GM12878 (cell line): ENCODE measurements around the gene PRKG1. TPM values are rescaled to one million over a fixed set of nuclear protein-coding genes. Genes with fewer than 3 reads are reported as not detected.
A peak's percentile ranks its signal among the peaks of the same experiment; 100 is the strongest.

Experiments used
- ATAC-seq: fragments of 200-7000 bp; cut with Tn5 transposase; 3 replicates; pipeline ENCODE4 v1.9.1; 2020; ENCODE audit warnings: mild to moderate bottlenecking, moderate library complexity
- BruUV-seq: library from RNA; stranded (reverse); fragments of 400-500 nt; replicated peaks from 2 replicates; lab custom pipeline; 2021; lab: Mats Ljungman, UMichigan
- CTCF ChIA-PET: fragments of 300-600 bp; sonication (Branson Sonifier 250); formaldehyde crosslinking; extraction: SDS; loops from one replicate; lab custom pipeline; 2021; ENCODE audit warnings: inconsistent platforms; lab: Yijun Ruan, JAX
- POLR2A ChIA-PET: fragments of 350-600 bp; formaldehyde crosslinking; extraction: SDS; loops from one replicate; lab custom pipeline; 2021; ENCODE audit warnings: inconsistent platforms; lab: Charles Lee
- RAD21 ChIA-PET: fragments of 300-600 bp; sonication (Branson Sonifier 250); formaldehyde crosslinking; loops from one replicate; lab custom pipeline; 2023; ENCODE audit warnings: antibody characterized with exemption; ENCODE audit not compliant: unreplicated experiment; lab: Charles Lee
- SMC1A ChIA-PET: fragments of 300-600 bp; sonication (Branson Sonifier 250); formaldehyde crosslinking; loops from one replicate; lab custom pipeline; 2023; ENCODE audit not compliant: unreplicated experiment, uncharacterized antibody; lab: Charles Lee
- DNase-seq: peaks from one replicate; pipeline ENCODE4 v3.0.0-alpha.2; 2011; ENCODE audit warnings: low read depth, low spot score
- FAIRE-seq: peaks from 3 replicates; lab custom pipeline; 2011; peaks lifted over from hg19 to GRCh38; lab: Jason Lieb, UNC
- H2AFZ ChIP-seq: 2 replicates; pipeline ENCODE4 v1.6.0; 2011; ENCODE audit warnings: low read depth, low read length, control low read depth; ENCODE audit not compliant: control insufficient read depth
- H3K27ac ChIP-seq: 2 replicates; pipeline ENCODE4 v1.5.1; 2011; ENCODE audit warnings: control low read depth; ENCODE audit not compliant: control insufficient read depth, insufficient read depth
- H3K27me3 ChIP-seq, 2 experiments: replicated peaks in 1 of 2; 2 replicates each; pipeline versions ENCODE4 v1.6.0 to v1.6.1; 2011; ENCODE audit warnings: low read length in 1 of 2; ENCODE audit not compliant: control insufficient read depth in 2 of 2, insufficient read depth in 2 of 2
- H3K36me3 ChIP-seq, 2 experiments: 2 replicates each; pipeline ENCODE4 v1.5.1; 2011; ENCODE audit warnings: low read length in 1 of 2; ENCODE audit not compliant: control insufficient read depth in 2 of 2, insufficient read depth in 2 of 2
- H3K4me1 ChIP-seq: 2 replicates; pipeline ENCODE4 v1.6.1; 2011; ENCODE audit warnings: mild to moderate bottlenecking, low read length, moderate library complexity, mixed read lengths; ENCODE audit not compliant: control insufficient read depth, insufficient read depth
- H3K4me2 ChIP-seq: 2 replicates; pipeline ENCODE4 v1.6.0; 2011; ENCODE audit warnings: control low read depth; ENCODE audit not compliant: control insufficient read depth, insufficient read depth
- H3K4me3 ChIP-seq: fragments of 200-600 bp; sonication (generic); 2 replicates; pipeline ENCODE4 v1.5.1; 2016
- H3K79me2 ChIP-seq: 2 replicates; pipeline ENCODE4 v1.6.0; 2011; ENCODE audit warnings: low read length; ENCODE audit not compliant: control insufficient read depth, insufficient read depth
- H3K9ac ChIP-seq: 2 replicates; pipeline ENCODE4 v1.8.0; 2011; ENCODE audit warnings: low read length, control low read depth, mixed read lengths; ENCODE audit not compliant: control insufficient read depth, insufficient read depth
- H3K9me3 ChIP-seq: replicated peaks from 3 replicates; pipeline ENCODE4 v1.5.1; 2011; ENCODE audit warnings: mild to moderate bottlenecking, low read length; ENCODE audit not compliant: control insufficient read depth, insufficient read depth
- H4K20me1 ChIP-seq: 2 replicates; pipeline ENCODE4 v1.6.0; 2011; ENCODE audit not compliant: control insufficient read depth, insufficient read depth
- CHD1 ChIP-seq: IDR thresholded peaks from 2 replicates; pipeline ENCODE4 v1.6.1; 2012; ENCODE audit warnings: low read depth, low read length, improper control_type of control experiment
- MYB ChIP-seq: fragments of 150-350 bp; IDR thresholded peaks from 2 replicates; pipeline ENCODE4 v1.6.1; 2014; ENCODE audit warnings: mild to moderate bottlenecking, low read depth, low read length, borderline replicate concordance
- NFYB ChIP-seq: IDR thresholded peaks from 2 replicates; pipeline ENCODE4 v1.6.1; 2011; ENCODE audit warnings: low read depth, mild to moderate bottlenecking, low read length, improper control_type of control experiment, moderate library complexity; ENCODE audit not compliant: insufficient read depth
- SRF ChIP-seq, 2 experiments: IDR thresholded peaks; 2 replicates each; pipeline ENCODE4 v1.6.1; 2011; ENCODE audit warnings: low read depth in 2 of 2, low read length in 2 of 2, mild to moderate bottlenecking in 1 of 2, moderate library complexity in 1 of 2
- WGBS: methylation state at CpG from one replicate; pipeline ENCODE4 v1.1.6; 2016; ENCODE audit warnings: low lambda C conversion rate; ENCODE audit not compliant: insufficient replicate concordance, insufficient coverage; ENCODE audit errors: missing lambda C conversion rate; 5-methylcytosine and 5-hydroxymethylcytosine counted together
- in situ Hi-C: fragments of 300-500 bp; cut with MboI; formaldehyde crosslinking; loops from 9 replicates; pipeline ENCODE4 v1.14.3; 2018; ENCODE audit warnings: mixed read lengths
- intact Hi-C: fragments of 100-400 bp; cut with micrococcal nuclease; formaldehyde crosslinking; loops from one replicate; pipeline ENCODE4 v1.14.2; 2022; ENCODE audit not compliant: unreplicated experiment
- polyA plus RNA-seq, 11 experiments: library from polyadenylated mRNA; depleted of rRNA in 4 of 11; unstranded in 6 of 11; stranded (reverse) in 5 of 11; fragments of >200 nt; fragmentation: Nextera tagmentation in 4 of 11; fragmentation: Illumina TruSeq in 1 of 11; extraction: Ambion mirVana in 4 of 11; extraction: Trizol in 1 of 11; gene quantifications; 1 replicate in 1 of 11; 2 replicates in 10 of 11; pipeline versions ENCODE4 v1.2.1 to v1.2.3, GENCODE V29; 2011 to 2016; ENCODE audit warnings: inconsistent platforms in 2 of 11, missing spikeins in 2 of 11, low read depth in 1 of 11
- total RNA-seq, 4 experiments: library from RNA; depleted of rRNA in 3 of 4; stranded (reverse); fragments of >200 nt in 3 of 4; fragmentation: Illumina TruSeq in 1 of 4; extraction: Trizol in 1 of 4; gene quantifications; 2 replicates each; pipeline versions ENCODE4 v1.2.1 to v1.2.3, GENCODE V29; 2013 to 2021
- TF ChIP-seq, protein P1 (sequence below): IDR thresholded peaks from 2 replicates; pipeline ENCODE4 v1.6.1; 2012; ENCODE audit warnings: low read depth, low read length, improper control_type of control experiment
- TF ChIP-seq, protein P2 (sequence below): fragments of 450-650 bp; IDR thresholded peaks from 2 replicates; pipeline ENCODE4 v1.6.1; 2016; ENCODE audit warnings: mild to moderate bottlenecking, moderate library complexity, borderline replicate concordance

Gene PRKG1
- total and polyA plus RNA-seq, 10 of the 15 experiments (the other 5 are each of a cell fraction or from before 2014, with no cell fraction given): 0.04 to 0.05 TPM; not detected in 8

DNA sequence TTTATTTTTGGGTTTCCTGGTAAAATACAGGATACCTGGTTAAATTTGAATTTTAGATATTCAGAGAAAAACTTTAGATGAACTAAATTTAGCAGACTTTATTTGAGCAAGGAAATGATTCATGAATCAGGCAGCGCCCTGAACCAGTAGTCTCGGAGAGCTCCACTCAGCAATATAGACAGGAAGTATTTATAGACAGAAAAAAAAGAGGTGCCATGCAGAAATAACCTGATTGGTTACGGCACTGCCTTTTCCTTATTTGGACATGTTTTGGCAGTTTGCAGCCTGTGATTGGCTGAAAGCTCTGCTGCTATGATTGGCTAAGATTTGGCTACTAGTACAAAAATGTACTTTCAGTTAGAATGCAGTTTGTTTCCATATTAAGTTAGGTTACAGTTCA, 1041.5 kb downstream of the PRKG1 start:
- POLR2A ChIA-PET: no interaction called here
- FAIRE-seq: no peak
- no TSS peak for BruUV-seq

More for the DNA sequence above, 1041.5 kb downstream of the PRKG1 start:
- no peak overlapping the region for H3K4me2 ChIP-seq
- DNase-seq (no peak), ATAC-seq (no peak)
- 31% methylated on average over 3 of the region's 3 CpGs for WGBS
- intact Hi-C loops (no loop called here), in situ Hi-C loops (no loop called here)
- H3K27me3 ChIP-seq: no peaks in the 10 kb centered on the region
- no peak overlapping the region for H3K9ac ChIP-seq
- no peaks in the 10 kb centered on the region for H3K79me2 ChIP-seq
- H3K36me3 ChIP-seq: no peaks in the 10 kb centered on the region
- RAD21 ChIA-PET: no interaction called here
- TF ChIP-seq, protein P1, sequence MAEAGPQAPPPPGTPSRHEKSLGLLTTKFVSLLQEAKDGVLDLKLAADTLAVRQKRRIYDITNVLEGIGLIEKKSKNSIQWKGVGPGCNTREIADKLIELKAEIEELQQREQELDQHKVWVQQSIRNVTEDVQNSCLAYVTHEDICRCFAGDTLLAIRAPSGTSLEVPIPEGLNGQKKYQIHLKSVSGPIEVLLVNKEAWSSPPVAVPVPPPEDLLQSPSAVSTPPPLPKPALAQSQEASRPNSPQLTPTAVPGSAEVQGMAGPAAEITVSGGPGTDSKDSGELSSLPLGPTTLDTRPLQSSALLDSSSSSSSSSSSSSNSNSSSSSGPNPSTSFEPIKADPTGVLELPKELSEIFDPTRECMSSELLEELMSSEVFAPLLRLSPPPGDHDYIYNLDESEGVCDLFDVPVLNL: no peak
- no peak for TF ChIP-seq MYB
- TF ChIP-seq, protein P2, sequence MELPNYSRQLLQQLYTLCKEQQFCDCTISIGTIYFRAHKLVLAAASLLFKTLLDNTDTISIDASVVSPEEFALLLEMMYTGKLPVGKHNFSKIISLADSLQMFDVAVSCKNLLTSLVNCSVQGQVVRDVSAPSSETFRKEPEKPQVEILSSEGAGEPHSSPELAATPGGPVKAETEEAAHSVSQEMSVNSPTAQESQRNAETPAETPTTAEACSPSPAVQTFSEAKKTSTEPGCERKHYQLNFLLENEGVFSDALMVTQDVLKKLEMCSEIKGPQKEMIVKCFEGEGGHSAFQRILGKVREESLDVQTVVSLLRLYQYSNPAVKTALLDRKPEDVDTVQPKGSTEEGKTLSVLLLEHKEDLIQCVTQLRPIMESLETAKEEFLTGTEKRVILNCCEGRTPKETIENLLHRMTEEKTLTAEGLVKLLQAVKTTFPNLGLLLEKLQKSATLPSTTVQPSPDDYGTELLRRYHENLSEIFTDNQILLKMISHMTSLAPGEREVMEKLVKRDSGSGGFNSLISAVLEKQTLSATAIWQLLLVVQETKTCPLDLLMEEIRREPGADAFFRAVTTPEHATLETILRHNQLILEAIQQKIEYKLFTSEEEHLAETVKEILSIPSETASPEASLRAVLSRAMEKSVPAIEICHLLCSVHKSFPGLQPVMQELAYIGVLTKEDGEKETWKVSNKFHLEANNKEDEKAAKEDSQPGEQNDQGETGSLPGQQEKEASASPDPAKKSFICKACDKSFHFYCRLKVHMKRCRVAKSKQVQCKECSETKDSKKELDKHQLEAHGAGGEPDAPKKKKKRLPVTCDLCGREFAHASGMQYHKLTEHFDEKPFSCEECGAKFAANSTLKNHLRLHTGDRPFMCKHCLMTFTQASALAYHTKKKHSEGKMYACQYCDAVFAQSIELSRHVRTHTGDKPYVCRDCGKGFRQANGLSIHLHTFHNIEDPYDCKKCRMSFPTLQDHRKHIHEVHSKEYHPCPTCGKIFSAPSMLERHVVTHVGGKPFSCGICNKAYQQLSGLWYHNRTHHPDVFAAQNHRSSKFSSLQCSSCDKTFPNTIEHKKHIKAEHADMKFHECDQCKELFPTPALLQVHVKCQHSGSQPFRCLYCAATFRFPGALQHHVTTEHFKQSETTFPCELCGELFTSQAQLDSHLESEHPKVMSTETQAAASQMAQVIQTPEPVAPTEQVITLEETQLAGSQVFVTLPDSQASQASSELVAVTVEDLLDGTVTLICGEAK: no peak
- TF ChIP-seq SRF (IDR thresholded peaks at IDR 0.05; ENCODE audit: low read depth in 2 of 2, low read length in 2 of 2): 0 out of 4 replicates have a peak, but pooled peaks of 1 of the 2 experiments have one; percentile 11
- TF ChIP-seq CHD1: no peak
- no peak for TF ChIP-seq NFYB
- SMC1A ChIA-PET: interaction anchor here (0.9 kb wide), 1 partner anchor 30 kb away, joined by 3 read pairs; no protein-coding TSS in a partner anchor
- H3K4me1 ChIP-seq: no peaks in the 10 kb centered on the region
- H3K9me3 ChIP-seq: no peaks in the 10 kb centered on the region
- H2AFZ ChIP-seq: no peak overlapping the region
- H3K27ac ChIP-seq: no peak overlapping the region
- H4K20me1 ChIP-seq: no peaks in the 10 kb centered on the region
- no peak overlapping the region for H3K4me3 ChIP-seq
- CTCF ChIA-PET: no interaction called here
